ENCODE results near the gene GATA3. TPM values are rescaled to one million over a fixed set of nuclear protein-coding genes. Genes with fewer than 3 reads are reported as not detected.

GATA3 gene
- total RNA-seq, 1 experiment from 2014 or later: 5.9 TPM

- Histone ChIP-seq H3K27me3 (ENCODE audit: control insufficient read depth, insufficient read depth, low read length) (no peaks in the 10 kb centered on the region), H3K4me3 (ENCODE audit: low read depth in 2 of 2, low read length in 2 of 2) (no peak overlapping the region), H3K36me3 (ENCODE audit: control insufficient read depth, insufficient read depth, low read length) (no peaks in the 10 kb centered on the region), H3K9me3 (ENCODE audit: control insufficient read depth, insufficient read depth, low read depth, low read length) (peaks cover 8% of the 10 kb centered on the region; the same call in 1 of the 2 replicates), H3K27ac (ENCODE audit: low read length) (no peak overlapping the region), H3K4me1 (ENCODE audit: control insufficient read depth, insufficient read depth, low read length) (no peaks in the 10 kb centered on the region)
- DNase-seq (ENCODE audit: low read depth, low spot score) (no peak), ATAC-seq (no peak)
- BruUV-seq (replicated peaks): no TSS peak
- no peak for TF ChIP-seq SIN3A (IDR thresholded peaks at IDR 0.05; ENCODE audit: borderline replicate concordance, insufficient read depth, low read depth, low read length)
- no peak for TF ChIP-seq CTCF (IDR thresholded peaks at IDR 0.05)
- TF ChIP-seq POLR2AphosphoS5 (IDR thresholded peaks at IDR 0.05; ENCODE audit: low read depth, low read length): no peak
- TF ChIP-seq TCF7L2 (IDR thresholded peaks at IDR 0.05; ENCODE audit: low read depth, low read length): no peak
- TF ChIP-seq REST (IDR thresholded peaks at IDR 0.05; ENCODE audit: insufficient read depth in 1 of 2, low read depth in 2 of 2, low read length in 1 of 2): no peak
- in situ Hi-C loops (cut with HindIII; ENCODE audit: low pct_unique_long_range_greater_than_20kb, low sequenced_read_pairs) (no loop called here), intact Hi-C loops (cut with micrococcal nuclease; ENCODE audit: unreplicated experiment) (no loop called here)
- ChIA-PET CTCF (no interaction called here), POLR2A (no interaction called here)
Observed at GRCh38 chr10:8009031-8009430, 45.5 kb upstream of the GATA3 start.

GRCh38 chr10:8013006-8013405 lies 41.5 kb upstream of the GATA3 start:
- CTCF ChIA-PET: no interaction called here
- in situ Hi-C loops (cut with HindIII; ENCODE audit: low pct_unique_long_range_greater_than_20kb, low sequenced_read_pairs) (no loop called here), intact Hi-C loops (cut with micrococcal nuclease; ENCODE audit: unreplicated experiment) (no loop called here)
- H3K27ac ChIP-seq (ENCODE audit: low read length): no peak overlapping the region
- H3K9me3 ChIP-seq (ENCODE audit: control insufficient read depth, insufficient read depth, low read depth, low read length): no peaks in the 10 kb centered on the region
- no peak for TF ChIP-seq CTCF (IDR thresholded peaks at IDR 0.05)
- no peak for TF ChIP-seq SIN3A (IDR thresholded peaks at IDR 0.05; ENCODE audit: borderline replicate concordance, insufficient read depth, low read depth, low read length)
- TF ChIP-seq POLR2AphosphoS5 (IDR thresholded peaks at IDR 0.05; ENCODE audit: low read depth, low read length): no peak
- no peak for TF ChIP-seq REST (IDR thresholded peaks at IDR 0.05; ENCODE audit: insufficient read depth in 1 of 2, low read depth in 2 of 2, low read length in 1 of 2)
- no peak for TF ChIP-seq TCF7L2 (IDR thresholded peaks at IDR 0.05; ENCODE audit: low read depth, low read length)
- no peaks in the 10 kb centered on the region for H3K36me3 ChIP-seq (ENCODE audit: control insufficient read depth, insufficient read depth, low read length)
- no peaks in the 10 kb centered on the region for H3K4me1 ChIP-seq (ENCODE audit: control insufficient read depth, insufficient read depth, low read length)
- H3K4me3 ChIP-seq (ENCODE audit: low read depth in 2 of 2, low read length in 2 of 2): no peak overlapping the region
- no TSS peak for BruUV-seq (replicated peaks)
- POLR2A ChIA-PET: no interaction called here
- no peak for ATAC-seq
- no peak for DNase-seq (ENCODE audit: low read depth, low spot score)
- no peaks in the 10 kb centered on the region for H3K27me3 ChIP-seq (ENCODE audit: control insufficient read depth, insufficient read depth, low read length)
